Measurements from ENCODE around the gene MED27.

The MED27 gene

DNA sequence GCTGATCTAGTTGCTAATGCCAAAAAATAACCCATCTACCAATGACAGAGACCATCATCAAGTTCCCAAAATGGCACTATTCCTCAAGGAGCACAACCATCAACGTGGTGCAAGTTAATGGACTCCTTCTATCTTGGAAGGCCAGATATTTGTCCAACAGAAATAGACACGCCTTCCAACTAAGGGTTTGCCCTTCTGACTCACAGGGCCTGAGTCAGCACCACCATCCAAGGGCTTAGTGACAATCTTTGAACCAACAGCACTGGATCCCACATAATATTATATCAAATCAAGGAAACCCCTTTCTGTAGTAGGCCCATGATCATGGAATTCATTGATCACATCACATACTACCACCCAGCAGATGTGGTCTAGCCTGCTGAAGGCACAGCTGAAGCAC is 84.3 kb downstream of the MED27 start:
- no peak overlapping the region for H3K27ac ChIP-seq (ENCODE audit: low read length)
- H3K4me3 ChIP-seq (ENCODE audit: low read depth in 1 of 2, low read length in 2 of 2), result no peak overlapping the region
- no peaks in the 10 kb centered on the region; the same call in 1 of the 2 replicates for H3K36me3 ChIP-seq (ENCODE audit: insufficient read depth, low read length)
- H2AFZ ChIP-seq (ENCODE audit: low read depth, low read length), result no peak overlapping the region
- no peaks in the 10 kb centered on the region; the same call in 1 of the 2 replicates for H3K79me2 ChIP-seq (ENCODE audit: insufficient read depth, low read length)
- H3K4me2 ChIP-seq (ENCODE audit: insufficient read depth, low read length), result no peak overlapping the region
- H4K20me1 ChIP-seq (ENCODE audit: insufficient read depth, low read length), result peaks cover 23% of the 10 kb centered on the region; the same call in 1 of the 2 replicates
- no peaks in the 10 kb centered on the region for H3K27me3 ChIP-seq (ENCODE audit: insufficient read depth, low read length, poor library complexity)
- DNase-seq (no peak), ATAC-seq (ENCODE audit: insufficient read depth, low read depth) (no peak)
- no peaks in the 10 kb centered on the region for H3K4me1 ChIP-seq (ENCODE audit: insufficient read depth, low read length)
- H3K9me3 ChIP-seq (ENCODE audit: insufficient read depth, low read length, severe bottlenecking), result no peaks in the 10 kb centered on the region
- TF ChIP-seq, protein P1, sequence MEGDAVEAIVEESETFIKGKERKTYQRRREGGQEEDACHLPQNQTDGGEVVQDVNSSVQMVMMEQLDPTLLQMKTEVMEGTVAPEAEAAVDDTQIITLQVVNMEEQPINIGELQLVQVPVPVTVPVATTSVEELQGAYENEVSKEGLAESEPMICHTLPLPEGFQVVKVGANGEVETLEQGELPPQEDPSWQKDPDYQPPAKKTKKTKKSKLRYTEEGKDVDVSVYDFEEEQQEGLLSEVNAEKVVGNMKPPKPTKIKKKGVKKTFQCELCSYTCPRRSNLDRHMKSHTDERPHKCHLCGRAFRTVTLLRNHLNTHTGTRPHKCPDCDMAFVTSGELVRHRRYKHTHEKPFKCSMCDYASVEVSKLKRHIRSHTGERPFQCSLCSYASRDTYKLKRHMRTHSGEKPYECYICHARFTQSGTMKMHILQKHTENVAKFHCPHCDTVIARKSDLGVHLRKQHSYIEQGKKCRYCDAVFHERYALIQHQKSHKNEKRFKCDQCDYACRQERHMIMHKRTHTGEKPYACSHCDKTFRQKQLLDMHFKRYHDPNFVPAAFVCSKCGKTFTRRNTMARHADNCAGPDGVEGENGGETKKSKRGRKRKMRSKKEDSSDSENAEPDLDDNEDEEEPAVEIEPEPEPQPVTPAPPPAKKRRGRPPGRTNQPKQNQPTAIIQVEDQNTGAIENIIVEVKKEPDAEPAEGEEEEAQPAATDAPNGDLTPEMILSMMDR (IDR thresholded peaks at IDR 0.05; ENCODE audit: borderline replicate concordance, extremely low read depth, low read length, poor library complexity, severe bottlenecking), result no peak
- no peak overlapping the region for H3K9ac ChIP-seq (ENCODE audit: low read depth, low read length)

DNA sequence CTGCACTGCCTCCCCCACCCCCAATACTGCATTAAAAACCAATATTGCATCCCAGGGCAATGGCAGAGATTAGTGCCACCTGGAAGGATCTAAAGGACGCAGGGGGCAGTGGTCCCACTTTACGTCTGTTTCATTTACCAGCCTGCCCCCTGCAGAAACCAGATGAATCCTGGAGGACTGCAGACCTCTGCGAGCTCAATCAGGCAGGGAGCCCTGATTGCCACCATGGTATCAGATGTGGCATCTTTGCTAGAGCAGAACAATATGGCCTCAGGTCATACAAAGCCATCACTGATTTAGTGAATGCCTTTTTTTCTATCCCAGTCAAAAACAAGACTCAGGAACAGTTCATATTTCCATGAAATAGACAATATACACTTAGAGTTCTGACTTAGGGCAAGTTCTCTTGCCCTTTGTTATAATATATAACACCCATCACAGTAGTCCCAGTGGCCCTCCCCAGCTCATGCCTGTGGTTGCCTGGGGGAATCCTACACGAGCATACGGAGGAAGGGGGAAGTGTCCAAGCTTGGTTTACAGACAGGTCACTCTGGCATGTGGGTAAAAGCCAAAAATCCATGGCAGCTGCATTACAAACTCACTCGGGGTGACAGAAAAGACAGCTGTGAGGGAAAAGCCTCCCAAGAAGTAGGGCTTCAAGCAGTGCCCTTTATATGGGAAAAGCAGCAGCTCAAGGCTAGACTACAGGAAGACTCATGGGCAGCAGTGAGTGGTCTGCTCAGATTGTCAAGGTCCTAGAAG is 85.1 kb downstream of the MED27 start:
- no peaks in the 10 kb centered on the region; the same call in 1 of the 2 replicates for H3K79me2 ChIP-seq (ENCODE audit: insufficient read depth, low read length)
- DNase-seq (no peak), ATAC-seq (ENCODE audit: insufficient read depth, low read depth) (no peak)
- no peaks in the 10 kb centered on the region for H3K9me3 ChIP-seq (ENCODE audit: insufficient read depth, low read length, severe bottlenecking)
- H3K36me3 ChIP-seq (ENCODE audit: insufficient read depth, low read length), result no peaks in the 10 kb centered on the region; the same call in 1 of the 2 replicates
- H2AFZ ChIP-seq (ENCODE audit: low read depth, low read length), result no peak overlapping the region
- peaks cover 31% of the 10 kb centered on the region; the same call in 1 of the 2 replicates for H4K20me1 ChIP-seq (ENCODE audit: insufficient read depth, low read length)
- no peak for TF ChIP-seq EZH2 (IDR thresholded peaks at IDR 0.05; ENCODE audit: borderline replicate concordance, low read depth, low read length, severe bottlenecking)
- TF ChIP-seq, protein P1 (IDR thresholded peaks at IDR 0.05; ENCODE audit: borderline replicate concordance, extremely low read depth, low read length, poor library complexity, severe bottlenecking), result no peak
- H3K27me3 ChIP-seq (ENCODE audit: insufficient read depth, low read length, poor library complexity), result no peaks in the 10 kb centered on the region
- no peak overlapping the region for H3K27ac ChIP-seq (ENCODE audit: low read length)
- H3K4me3 ChIP-seq (ENCODE audit: low read depth in 1 of 2, low read length in 2 of 2), result no peak overlapping the region
- no peak overlapping the region for H3K9ac ChIP-seq (ENCODE audit: low read depth, low read length)
- no peak overlapping the region for H3K4me2 ChIP-seq (ENCODE audit: insufficient read depth, low read length)
- no peaks in the 10 kb centered on the region for H3K4me1 ChIP-seq (ENCODE audit: insufficient read depth, low read length)

DNA sequence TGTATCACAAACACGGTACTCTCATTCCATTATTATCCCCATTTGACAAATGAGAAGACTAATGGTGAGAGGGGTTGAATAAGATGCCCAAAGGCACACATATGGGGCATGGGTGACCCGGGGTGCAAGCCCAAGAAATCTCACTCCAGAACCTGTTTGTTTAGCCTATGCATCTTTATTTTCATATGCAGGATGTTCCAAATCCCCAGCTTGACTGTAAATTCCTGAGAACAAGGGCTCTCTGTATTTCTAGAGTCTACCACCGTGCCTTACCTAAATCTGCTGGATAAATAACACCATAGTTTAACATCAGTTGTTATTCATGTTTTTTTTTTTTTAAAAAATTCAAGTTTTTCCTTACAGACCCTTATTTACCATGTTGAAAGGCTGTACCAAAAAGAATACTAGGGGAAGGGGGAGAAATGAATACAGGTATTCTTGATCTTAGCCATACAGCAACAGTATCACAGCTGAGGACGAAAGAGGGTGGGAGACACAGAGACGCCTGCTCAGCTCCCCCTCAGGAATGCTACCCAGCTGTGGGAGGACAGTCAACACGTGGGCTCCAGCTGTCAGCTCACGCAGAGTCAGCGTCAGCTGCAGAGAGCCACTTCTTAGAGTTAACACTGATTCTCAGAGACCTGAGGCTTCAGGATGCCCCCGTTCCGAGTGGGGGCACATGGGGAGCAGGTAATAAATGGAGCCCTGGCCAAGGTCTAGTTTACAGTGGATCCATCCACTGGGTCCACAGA is 86.6 kb downstream of the MED27 start:
- no peaks in the 10 kb centered on the region; the same call in 1 of the 2 replicates for H3K79me2 ChIP-seq (ENCODE audit: insufficient read depth, low read length)
- no peak overlapping the region for H3K4me3 ChIP-seq (ENCODE audit: low read depth in 1 of 2, low read length in 2 of 2)
- no peaks in the 10 kb centered on the region for H3K4me1 ChIP-seq (ENCODE audit: insufficient read depth, low read length)
- no peak overlapping the region for H3K9ac ChIP-seq (ENCODE audit: low read depth, low read length)
- no peak for DNase-seq
- H3K4me2 ChIP-seq (ENCODE audit: insufficient read depth, low read length), result no peak overlapping the region
- H3K9me3 ChIP-seq (ENCODE audit: insufficient read depth, low read length, severe bottlenecking), result no peaks in the 10 kb centered on the region
- H4K20me1 ChIP-seq (ENCODE audit: insufficient read depth, low read length), result peaks cover 27% of the 10 kb centered on the region; the same call in 1 of the 2 replicates
- no peaks in the 10 kb centered on the region for H3K27me3 ChIP-seq (ENCODE audit: insufficient read depth, low read length, poor library complexity)
- TF ChIP-seq, protein P1 (IDR thresholded peaks at IDR 0.05; ENCODE audit: borderline replicate concordance, extremely low read depth, low read length, poor library complexity, severe bottlenecking), result no peak
- TF ChIP-seq EZH2 (IDR thresholded peaks at IDR 0.05; ENCODE audit: borderline replicate concordance, low read depth, low read length, severe bottlenecking), result no peak
- H3K36me3 ChIP-seq (ENCODE audit: insufficient read depth, low read length), result no peaks in the 10 kb centered on the region; the same call in 1 of the 2 replicates
- H3K27ac ChIP-seq (ENCODE audit: low read length), result no peak overlapping the region
- no peak for ATAC-seq (ENCODE audit: insufficient read depth, low read depth)
- no peak overlapping the region for H2AFZ ChIP-seq (ENCODE audit: low read depth, low read length)

Data from DND-41 (cell line).